Measurements from ENCODE around the gene S100A6.

The S100A6 gene

GRCh38 chr1:153537376-153537730 lies 1.6 kb upstream of the S100A6 start:
- Histone ChIP-seq H3K4me3 (ENCODE audit: severe bottlenecking) (no peak overlapping the region), H3K4me1 (ENCODE audit: insufficient read depth, poor library complexity, severe bottlenecking) (peaks cover 28% of the 10 kb centered on the region), H3K27me3 (ENCODE audit: insufficient read depth, poor library complexity, severe bottlenecking) (no peaks in the 10 kb centered on the region), H3K27ac (ENCODE audit: poor library complexity, severe bottlenecking) (peak overlapping the region; percentile 96), H3K9me3 (ENCODE audit: severe bottlenecking) (no peaks in the 10 kb centered on the region), H3K36me3 (ENCODE audit: low read depth) (peaks cover 17% of the 10 kb centered on the region)
- no peak for TF ChIP-seq CTCF (IDR thresholded peaks at IDR 0.05; ENCODE audit: poor library complexity, severe bottlenecking)
- ATAC-seq (ENCODE audit: low read depth), result no peak
- DNase-seq (ENCODE audit: low spot score), result no peak

GRCh38 chr1:153536671-153537375 lies 1.0 kb upstream of the S100A6 start:
- Histone ChIP-seq H3K36me3 (ENCODE audit: low read depth) (peaks cover 17% of the 10 kb centered on the region), H3K4me3 (ENCODE audit: severe bottlenecking) (peak overlapping the region; percentile 73), H3K9me3 (ENCODE audit: severe bottlenecking) (no peaks in the 10 kb centered on the region), H3K4me1 (ENCODE audit: insufficient read depth, poor library complexity, severe bottlenecking) (peaks cover 31% of the 10 kb centered on the region), H3K27ac (ENCODE audit: poor library complexity, severe bottlenecking) (peak overlapping the region; percentile 96), H3K27me3 (ENCODE audit: insufficient read depth, poor library complexity, severe bottlenecking) (no peaks in the 10 kb centered on the region)
- ATAC-seq (ENCODE audit: low read depth) (peak; percentile 39), DNase-seq (ENCODE audit: low spot score) (peak; percentile 85)
- no peak for TF ChIP-seq CTCF (IDR thresholded peaks at IDR 0.05; ENCODE audit: poor library complexity, severe bottlenecking)

GRCh38 chr1:153536012-153536670 lies 350 bp upstream of the S100A6 start:
- H3K27ac ChIP-seq (ENCODE audit: poor library complexity, severe bottlenecking), result peak overlapping the region; percentile 96
- H3K27me3 ChIP-seq (ENCODE audit: insufficient read depth, poor library complexity, severe bottlenecking), result no peaks in the 10 kb centered on the region
- H3K4me1 ChIP-seq (ENCODE audit: insufficient read depth, poor library complexity, severe bottlenecking), result peaks cover 31% of the 10 kb centered on the region
- H3K36me3 ChIP-seq (ENCODE audit: low read depth), result peaks cover 17% of the 10 kb centered on the region
- no peaks in the 10 kb centered on the region for H3K9me3 ChIP-seq (ENCODE audit: severe bottlenecking)
- peak; percentile 49 for ATAC-seq (ENCODE audit: low read depth)
- TF ChIP-seq CTCF (IDR thresholded peaks at IDR 0.05; ENCODE audit: poor library complexity, severe bottlenecking), result no peak
- DNase-seq (ENCODE audit: low spot score), result peak; percentile 92
- H3K4me3 ChIP-seq (ENCODE audit: severe bottlenecking), result peak overlapping the region; percentile 73

GRCh38 chr1:153534925-153535241 lies 908 bp downstream of the S100A6 start:
- no peaks in the 10 kb centered on the region for H3K9me3 ChIP-seq (ENCODE audit: severe bottlenecking)
- TF ChIP-seq CTCF (IDR thresholded peaks at IDR 0.05; ENCODE audit: poor library complexity, severe bottlenecking), result no peak
- peak overlapping the region; percentile 73 for H3K4me3 ChIP-seq (ENCODE audit: severe bottlenecking)
- peak overlapping the region; percentile 96 for H3K27ac ChIP-seq (ENCODE audit: poor library complexity, severe bottlenecking)
- ATAC-seq (ENCODE audit: low read depth), result no peak
- DNase-seq (ENCODE audit: low spot score), result no peak
- peaks cover 31% of the 10 kb centered on the region for H3K4me1 ChIP-seq (ENCODE audit: insufficient read depth, poor library complexity, severe bottlenecking)
- peaks cover 17% of the 10 kb centered on the region for H3K36me3 ChIP-seq (ENCODE audit: low read depth)
- H3K27me3 ChIP-seq (ENCODE audit: insufficient read depth, poor library complexity, severe bottlenecking), result no peaks in the 10 kb centered on the region

All from RWPE2 (cell line).